ENCODE measurements around the gene RICTOR.
"Not testable (repeated sequence)": the region's sequence is repeated elsewhere in the genome, so short reads cannot be mapped to it uniquely, and the experiment has no call there.

Gene RICTOR

DNA sequence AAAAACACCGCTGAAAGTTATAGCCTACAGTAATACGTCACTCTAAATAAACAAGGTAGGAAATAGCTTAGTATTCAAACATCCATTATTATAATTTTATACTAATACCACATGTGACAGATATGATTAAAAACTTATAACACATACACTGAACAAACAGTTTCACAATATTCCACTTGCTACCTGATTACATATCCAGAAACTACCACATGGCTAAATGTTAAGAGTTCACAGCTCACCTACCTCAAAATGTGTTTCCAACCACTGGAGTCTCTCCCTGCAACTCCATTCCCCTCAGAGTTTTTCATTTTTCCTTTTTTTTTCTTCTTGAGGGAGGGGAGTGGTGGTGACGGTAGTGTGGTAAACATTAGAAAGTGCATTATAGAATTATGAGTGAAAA lies 12.1 kb downstream of the RICTOR start:
- no peak for DNase-seq (ENCODE audit: extremely low read depth in 1 of 2, low read depth in 1 of 2)

GRCh38 chr5:39059064-39059463 lies 15.1 kb downstream of the RICTOR start:
- DNase-seq (ENCODE audit: extremely low read depth in 1 of 2, low read depth in 1 of 2), result no peak

- no peak for DNase-seq (ENCODE audit: extremely low read depth in 1 of 2, low read depth in 1 of 2)
These were observed 15.8 kb downstream of the RICTOR start for GRCh38 chr5:39058178-39058921.

DNA sequence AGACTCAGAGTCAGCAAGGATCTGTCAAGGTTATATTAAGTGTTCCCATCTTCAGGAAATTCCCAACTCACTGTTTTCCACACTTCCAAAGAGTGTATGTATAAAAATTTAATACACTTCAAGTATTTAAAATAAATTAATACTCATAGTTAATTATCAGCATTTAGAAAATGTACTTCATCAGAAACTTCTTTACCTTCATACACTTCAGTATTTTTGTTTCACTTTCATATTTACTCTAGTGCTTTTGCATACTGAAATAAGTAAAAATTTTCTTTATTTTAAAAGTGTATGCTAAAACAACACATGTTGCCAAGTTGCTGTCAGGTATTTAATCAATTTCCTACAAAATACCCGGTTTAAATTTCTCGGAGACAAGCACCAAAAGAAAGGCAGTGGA lies 16.5 kb downstream of the RICTOR start:
- DNase-seq (ENCODE audit: extremely low read depth in 1 of 2, low read depth in 1 of 2), result no peak

- DNase-seq (ENCODE audit: extremely low read depth in 1 of 2, low read depth in 1 of 2), result no peak
These were observed 18.3 kb downstream of the RICTOR start for GRCh38 chr5:39055768-39056398.

DNA sequence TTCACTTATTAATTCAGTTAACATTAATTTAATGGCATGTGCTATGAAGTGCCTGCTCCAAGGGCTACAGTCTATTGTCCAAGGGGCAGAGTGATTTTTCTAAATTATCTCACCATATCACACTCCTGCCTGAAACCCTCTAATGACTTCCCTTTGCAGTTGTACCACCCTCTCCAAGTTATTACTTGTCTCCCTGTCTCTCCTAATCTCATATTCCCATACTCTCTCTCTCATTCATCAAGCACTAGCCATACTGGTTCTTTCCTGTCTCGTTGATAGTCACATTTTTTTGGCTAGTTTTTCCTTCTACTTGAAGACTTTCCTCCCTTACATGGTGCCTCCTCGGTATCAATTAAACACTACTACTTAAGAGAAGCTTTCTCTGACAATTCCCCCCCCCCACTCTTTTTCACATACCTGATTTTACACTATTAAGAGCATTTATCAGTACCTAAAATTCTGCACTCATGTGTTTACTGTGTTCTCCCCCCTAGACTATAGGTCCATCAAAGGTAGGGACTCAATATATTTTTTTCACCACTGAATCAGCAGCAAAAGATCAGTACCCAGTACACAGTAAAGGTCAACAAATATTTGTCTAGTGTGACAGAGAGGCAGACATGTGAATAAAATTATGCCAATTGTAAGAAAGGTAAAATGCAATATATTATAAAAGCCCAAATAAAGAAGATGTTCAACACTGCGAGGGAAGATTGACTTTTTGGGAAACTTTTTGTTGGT lies 19.0 kb downstream of the RICTOR start:
- DNase-seq (ENCODE audit: extremely low read depth in 1 of 2, low read depth in 1 of 2), result no peak

DNA sequence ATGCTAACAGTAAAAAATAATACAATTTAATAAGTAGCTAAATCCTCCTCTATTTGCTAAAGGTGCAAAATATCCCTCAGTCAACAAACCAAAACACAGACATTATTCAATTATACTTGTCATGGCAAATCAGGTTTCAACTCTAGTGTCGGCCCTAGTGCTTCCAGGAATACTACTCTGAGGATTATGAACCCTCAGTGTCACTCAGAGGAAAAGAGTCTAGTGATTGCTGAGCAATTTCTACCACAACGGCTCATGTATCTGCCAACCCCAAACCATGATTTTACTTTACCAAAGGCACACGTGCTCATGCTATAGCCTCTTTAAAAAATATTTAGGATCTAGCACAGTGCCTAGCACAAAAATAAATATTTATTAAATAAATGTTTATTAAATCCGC lies 21.0 kb downstream of the RICTOR start:
- DNase-seq (ENCODE audit: extremely low read depth in 1 of 2, low read depth in 1 of 2), result no peak

- no peak for DNase-seq (ENCODE audit: extremely low read depth in 1 of 2, low read depth in 1 of 2)
These were observed 22.1 kb downstream of the RICTOR start for GRCh38 chr5:39052141-39052540.

GRCh38 chr5:39049315-39049714 lies 24.9 kb downstream of the RICTOR start:
- DNase-seq (ENCODE audit: extremely low read depth in 1 of 2, low read depth in 1 of 2), result no peak

DNA sequence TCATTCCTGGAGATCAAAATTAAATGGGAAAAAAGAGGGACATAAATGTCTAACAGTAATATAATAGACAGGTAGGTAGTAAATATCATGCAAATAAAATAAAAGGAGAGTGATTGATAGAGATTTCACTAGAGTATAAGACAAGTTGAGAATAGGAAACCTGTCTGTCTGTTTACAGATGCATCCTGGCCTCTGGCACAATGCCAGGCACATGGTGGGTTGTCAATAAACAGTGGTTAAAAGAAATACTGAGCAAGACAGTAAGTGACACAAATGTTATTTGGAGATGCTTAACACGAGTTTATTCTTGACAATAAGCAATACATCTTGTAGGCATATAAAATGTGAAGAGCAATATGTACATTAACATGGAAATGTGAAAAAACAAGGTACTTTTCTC lies 33.3 kb downstream of the RICTOR start:
- DNase-seq (ENCODE audit: extremely low read depth in 1 of 2, low read depth in 1 of 2), result no peak

DNA sequence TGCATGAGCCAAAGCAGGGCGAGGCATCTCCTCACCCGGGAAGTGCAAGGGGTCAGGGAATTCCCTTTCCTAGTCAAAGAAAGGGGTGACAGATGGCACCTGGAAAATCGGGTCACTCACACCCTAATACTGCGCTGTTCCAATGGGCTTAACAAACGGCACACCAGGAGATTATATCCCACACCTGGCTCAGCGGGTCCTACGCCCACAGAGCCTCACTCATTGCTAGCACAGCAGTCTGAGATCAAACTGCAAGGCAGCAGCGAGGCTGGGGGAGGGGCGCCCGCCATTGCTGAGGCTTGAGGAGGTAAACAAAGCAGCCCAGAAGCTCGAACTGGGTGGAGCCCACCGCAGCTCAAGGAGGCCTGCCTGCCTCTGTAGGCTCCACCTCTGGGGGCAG lies 39.7 kb downstream of the RICTOR start:
- not testable (repeated sequence) for DNase-seq (ENCODE audit: extremely low read depth in 1 of 2, low read depth in 1 of 2)

DNA sequence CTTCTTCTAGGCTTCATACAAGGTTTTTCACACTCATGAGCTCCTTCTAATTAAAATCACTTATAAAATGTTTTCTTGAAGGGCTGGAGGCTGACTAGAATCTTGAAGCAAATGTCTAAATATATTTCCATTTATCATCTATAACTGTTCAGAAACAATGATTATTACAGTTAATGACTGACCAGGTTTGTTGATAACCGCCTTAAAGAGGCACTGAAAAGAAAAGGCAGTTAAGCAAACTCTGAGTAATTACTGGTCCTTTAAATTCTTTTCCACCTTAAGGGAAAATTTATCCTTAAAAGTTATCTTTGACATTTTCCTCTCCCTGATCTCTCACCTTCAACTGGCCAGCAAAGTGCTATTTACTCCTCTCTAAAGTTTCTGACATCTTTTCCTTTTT lies 43.2 kb downstream of the RICTOR start:
- no peak for DNase-seq (ENCODE audit: extremely low read depth in 1 of 2, low read depth in 1 of 2)

DNA sequence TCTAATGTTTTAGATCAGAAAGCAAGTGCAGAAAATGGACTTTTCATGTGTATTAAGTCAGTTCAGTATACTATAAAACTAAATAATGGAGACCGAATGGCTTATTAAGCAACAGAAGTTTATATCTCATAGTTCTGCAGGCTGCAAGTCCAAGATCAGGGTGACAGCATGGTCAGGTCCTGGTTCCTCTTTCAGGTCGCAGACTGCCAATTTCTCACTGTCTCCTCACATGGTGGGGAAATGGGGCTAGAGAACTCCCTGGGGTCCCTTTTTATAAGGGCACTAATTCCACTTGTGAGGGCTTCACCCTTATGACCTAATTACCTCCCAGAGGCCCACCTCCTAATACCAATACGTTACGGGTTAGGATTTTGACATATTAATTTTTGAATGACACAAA lies 48.7 kb downstream of the RICTOR start:
- no peak for DNase-seq (ENCODE audit: extremely low read depth in 1 of 2, low read depth in 1 of 2)

- no peak for DNase-seq (ENCODE audit: extremely low read depth in 1 of 2, low read depth in 1 of 2)
These were observed 49.3 kb downstream of the RICTOR start for GRCh38 chr5:39024884-39025283.

- no peak for DNase-seq (ENCODE audit: extremely low read depth in 1 of 2, low read depth in 1 of 2)
These were observed 50.2 kb downstream of the RICTOR start for GRCh38 chr5:39024005-39024404.

DNA sequence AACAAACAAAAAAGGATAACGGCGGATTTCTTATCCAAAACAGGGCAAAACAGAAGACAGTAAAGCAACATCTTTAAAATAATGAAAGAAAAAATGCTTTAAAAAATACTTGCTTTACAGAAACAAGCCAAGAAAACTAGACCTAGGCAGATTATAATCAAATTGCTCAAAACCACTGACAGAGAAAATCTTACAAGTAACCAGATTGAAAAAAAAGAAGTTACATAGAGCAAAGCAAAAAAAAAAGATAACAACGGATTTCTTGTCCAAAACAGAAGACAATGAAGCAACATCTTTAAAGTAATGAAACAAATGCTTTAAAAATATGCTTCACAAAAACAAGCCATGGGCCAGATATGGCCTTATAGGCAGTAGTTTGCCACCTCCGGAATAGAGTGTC lies 51.1 kb downstream of the RICTOR start:
- no peak for DNase-seq (ENCODE audit: extremely low read depth in 1 of 2, low read depth in 1 of 2)

DNA sequence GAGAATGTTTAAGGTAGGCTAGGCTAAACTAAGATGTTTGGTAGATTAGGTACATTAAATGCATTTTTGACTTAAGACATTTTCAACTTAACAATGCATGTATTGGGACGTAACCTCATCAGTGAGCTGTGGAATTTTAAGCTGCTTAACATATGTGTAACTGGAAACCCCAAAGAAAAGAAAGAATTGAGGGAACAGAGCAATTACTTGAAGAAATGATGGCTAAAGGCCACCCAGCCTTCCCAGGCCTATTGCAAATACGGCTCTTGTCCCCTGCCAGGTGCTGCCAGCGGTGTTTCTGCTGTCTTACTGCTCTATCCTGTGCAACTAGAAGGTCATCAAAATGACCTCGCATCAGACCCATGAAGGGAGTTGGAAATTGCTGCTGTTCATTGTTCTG lies 52.0 kb downstream of the RICTOR start:
- no peak for DNase-seq (ENCODE audit: extremely low read depth in 1 of 2, low read depth in 1 of 2)

GRCh38 chr5:39021413-39021812 lies 52.8 kb downstream of the RICTOR start:
- DNase-seq (ENCODE audit: extremely low read depth in 1 of 2, low read depth in 1 of 2), result no peak

GRCh38 chr5:39020458-39020857 lies 53.7 kb downstream of the RICTOR start:
- no peak for DNase-seq (ENCODE audit: extremely low read depth in 1 of 2, low read depth in 1 of 2)

DNA sequence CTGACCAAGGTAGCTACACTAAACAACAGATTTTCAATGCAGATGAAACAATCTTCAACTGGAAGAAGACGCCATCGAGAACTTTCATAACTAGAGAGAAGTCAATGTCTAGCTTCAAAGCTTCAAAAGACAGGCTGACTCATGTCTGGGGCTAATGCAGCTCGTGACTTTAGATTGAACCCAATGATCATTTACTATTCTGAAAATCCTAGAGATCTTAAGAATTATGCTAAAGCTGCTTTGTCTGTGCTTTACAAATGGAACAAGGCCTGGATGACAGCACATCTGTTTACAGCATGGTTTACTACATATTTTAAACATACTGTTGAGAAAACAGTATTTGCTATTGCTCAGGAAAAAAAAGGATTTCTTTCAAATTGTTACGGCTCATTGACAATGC lies 54.9 kb downstream of the RICTOR start:
- DNase-seq (ENCODE audit: extremely low read depth in 1 of 2, low read depth in 1 of 2), result no peak

DNA sequence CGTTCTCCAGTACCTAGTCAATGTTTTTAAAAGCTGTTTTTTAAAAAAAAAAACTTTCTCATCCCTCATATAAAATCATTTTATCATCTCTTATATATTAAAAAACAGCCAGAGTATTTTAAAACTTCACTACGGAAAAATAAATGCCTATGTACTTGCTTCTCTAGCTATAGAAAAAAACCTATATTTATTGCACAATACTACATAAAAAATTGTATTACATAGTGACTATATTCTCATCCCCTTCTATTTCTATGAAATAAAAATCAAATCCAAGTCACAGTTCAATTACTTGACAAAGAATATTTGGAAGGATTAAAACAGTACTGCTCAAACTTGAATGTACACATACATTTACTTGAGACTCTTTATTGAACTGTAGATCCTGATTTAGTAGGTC lies 56.7 kb downstream of the RICTOR start:
- DNase-seq (ENCODE audit: extremely low read depth in 1 of 2, low read depth in 1 of 2), result no peak
